Subcutaneous adipose tissue (tissue), 4 donors: Measurements from ENCODE around the gene THADA. TPM values are rescaled to one million over a fixed set of nuclear protein-coding genes. Genes with fewer than 3 reads are reported as not detected.

Experiments used
- total RNA-seq, 4 donors: library from RNA; depleted of rRNA; stranded (reverse); fragments of >200 nt; gene quantifications; one replicate each; pipeline ENCODE4 v1.1.0, GENCODE V29; 2016
- TF ChIP-seq, protein P1 (sequence below): fragments of 450-650 bp; IDR thresholded peaks from one replicate; pipeline ENCODE4 v1.5.1; 2016; ENCODE audit warnings: low read depth, mild to moderate bottlenecking, control low read depth, antibody characterized with exemption, moderate library complexity

The THADA gene
- total RNA-seq, 4 donors from 2014 or later, result 31.8 to 71.9 (median 53.8) TPM

GRCh38 chr2:43209204-43209717 lies 386.6 kb downstream of the THADA start:
- TF ChIP-seq, protein P1, sequence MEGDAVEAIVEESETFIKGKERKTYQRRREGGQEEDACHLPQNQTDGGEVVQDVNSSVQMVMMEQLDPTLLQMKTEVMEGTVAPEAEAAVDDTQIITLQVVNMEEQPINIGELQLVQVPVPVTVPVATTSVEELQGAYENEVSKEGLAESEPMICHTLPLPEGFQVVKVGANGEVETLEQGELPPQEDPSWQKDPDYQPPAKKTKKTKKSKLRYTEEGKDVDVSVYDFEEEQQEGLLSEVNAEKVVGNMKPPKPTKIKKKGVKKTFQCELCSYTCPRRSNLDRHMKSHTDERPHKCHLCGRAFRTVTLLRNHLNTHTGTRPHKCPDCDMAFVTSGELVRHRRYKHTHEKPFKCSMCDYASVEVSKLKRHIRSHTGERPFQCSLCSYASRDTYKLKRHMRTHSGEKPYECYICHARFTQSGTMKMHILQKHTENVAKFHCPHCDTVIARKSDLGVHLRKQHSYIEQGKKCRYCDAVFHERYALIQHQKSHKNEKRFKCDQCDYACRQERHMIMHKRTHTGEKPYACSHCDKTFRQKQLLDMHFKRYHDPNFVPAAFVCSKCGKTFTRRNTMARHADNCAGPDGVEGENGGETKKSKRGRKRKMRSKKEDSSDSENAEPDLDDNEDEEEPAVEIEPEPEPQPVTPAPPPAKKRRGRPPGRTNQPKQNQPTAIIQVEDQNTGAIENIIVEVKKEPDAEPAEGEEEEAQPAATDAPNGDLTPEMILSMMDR, result no peak

DNA sequence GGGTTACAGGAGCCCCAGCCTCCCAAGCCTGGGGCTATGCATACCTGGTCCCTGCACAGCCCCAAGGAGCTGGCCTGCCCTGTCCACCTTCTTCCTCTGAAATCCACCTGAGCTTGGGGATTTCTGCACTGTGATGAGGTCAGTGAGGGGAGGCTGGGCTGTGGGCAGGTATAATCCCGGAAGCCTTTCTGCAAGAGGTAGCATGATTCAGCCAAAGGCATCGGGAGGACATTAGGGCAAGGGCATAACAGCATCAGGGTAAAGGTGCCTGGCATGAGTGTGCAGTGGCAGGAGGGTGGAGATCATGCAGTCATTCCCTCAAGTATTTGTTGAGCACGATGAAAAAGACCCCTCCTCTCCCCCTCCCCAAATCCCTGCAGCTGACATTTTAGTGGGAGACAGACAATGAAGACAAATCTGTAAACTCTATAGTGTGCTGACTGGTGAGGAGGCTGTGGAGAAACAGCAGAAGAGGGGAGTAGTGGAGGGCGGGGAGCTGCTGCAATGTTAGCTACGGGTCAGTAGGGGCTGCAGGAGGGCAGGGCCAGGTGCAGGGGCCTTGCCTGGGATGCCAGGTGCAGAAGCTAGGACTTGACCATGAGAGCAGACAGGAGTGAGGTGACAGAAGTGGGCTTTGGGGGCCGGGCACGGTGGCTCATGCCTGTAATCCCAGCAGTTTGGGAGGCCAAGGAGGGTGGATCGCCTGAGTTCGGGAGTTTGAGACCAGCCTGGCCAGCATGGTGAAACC lies 388.1 kb downstream of the THADA start:
- TF ChIP-seq, protein P1, result no peak

DNA sequence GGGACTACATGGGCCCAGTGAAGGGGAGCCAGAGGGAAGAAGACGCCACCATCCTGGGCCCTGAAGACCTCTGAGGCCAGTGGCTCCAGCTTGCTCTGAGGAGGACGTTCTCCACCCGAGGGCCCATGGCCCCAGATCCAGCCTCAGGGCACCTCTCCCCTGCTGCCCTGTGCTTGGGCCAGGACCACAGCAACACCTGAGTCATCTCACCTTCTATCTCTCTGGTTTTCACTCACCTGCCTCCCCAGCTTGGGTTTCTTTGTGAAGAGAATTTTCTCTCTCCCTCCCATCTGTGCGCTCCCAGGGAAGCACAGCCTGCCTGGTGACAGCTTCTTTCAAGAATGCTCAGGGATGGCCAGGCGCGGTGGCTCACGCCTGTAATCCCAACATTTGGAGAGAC lies 389.2 kb downstream of the THADA start:
- TF ChIP-seq, protein P1, result no peak

GRCh38 chr2:43203373-43203772 lies 392.5 kb downstream of the THADA start:
- TF ChIP-seq, protein P1, result no peak

DNA sequence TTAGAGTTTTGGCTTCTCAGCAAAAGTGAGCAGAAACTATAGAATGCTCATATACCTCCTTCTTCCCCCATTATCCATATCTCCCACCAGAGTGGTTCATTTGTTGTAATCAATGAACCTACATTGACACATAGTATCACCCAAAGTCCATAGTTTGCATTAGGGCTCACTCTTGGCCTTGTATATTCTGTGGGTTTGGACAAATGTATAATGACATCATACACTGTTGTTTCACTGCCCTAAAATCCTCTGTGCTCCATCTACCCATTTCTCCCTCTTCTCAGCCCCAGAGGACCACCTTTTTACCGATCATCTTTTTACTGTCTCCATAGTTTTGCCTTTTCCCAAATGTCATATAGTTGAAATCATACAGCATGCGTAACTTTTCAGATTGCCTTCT lies 393.5 kb downstream of the THADA start:
- TF ChIP-seq, protein P1, result no peak

DNA sequence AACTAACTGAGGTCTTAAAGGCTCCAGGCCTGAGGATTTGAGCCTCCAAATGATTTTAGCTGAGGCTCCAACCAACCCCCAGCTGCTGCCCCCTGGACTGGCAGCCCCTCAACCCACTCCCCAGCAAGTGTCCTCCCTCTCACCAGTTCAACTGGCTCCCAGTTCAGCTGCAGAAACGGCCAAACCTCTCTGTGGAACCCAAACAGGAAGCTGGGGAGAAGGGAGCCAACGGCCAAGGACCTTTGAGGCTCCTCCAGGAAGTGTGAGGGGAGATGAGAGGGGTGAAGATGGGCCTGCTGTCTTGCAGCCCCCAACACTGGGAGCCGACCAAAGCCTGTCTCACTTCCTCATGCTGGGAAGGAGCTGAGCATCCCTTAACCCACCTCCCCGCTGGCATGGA lies 394.3 kb downstream of the THADA start:
- TF ChIP-seq, protein P1, result no peak

DNA sequence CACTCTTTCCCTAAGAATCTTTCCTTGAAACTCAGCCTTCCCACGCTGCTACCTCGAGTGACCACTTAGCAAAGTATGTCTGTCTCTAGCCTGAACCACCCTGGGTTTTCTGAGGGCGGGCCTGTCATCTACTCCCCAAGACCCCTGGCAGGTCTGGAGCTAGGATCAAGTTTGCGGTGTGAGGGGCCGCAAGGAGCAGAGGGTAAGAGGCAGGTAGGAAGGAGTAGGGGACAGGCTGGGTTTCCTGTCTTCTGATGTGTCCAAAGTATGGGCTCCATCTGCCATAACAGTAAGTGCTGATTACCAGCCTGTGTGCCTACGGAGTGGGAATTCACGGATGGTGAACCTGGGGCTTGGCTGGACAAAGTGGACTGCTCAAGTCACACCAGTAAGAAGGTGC lies 394.8 kb downstream of the THADA start:
- TF ChIP-seq, protein P1, result no peak
